Stimulated activated CD8-positive, alpha-beta memory T cell treated with anti-CD3 and anti-CD28 coated beads, Interleukin-15, amount 100 ng/mL, for 24 hours (primary cell): Measurements from ENCODE around the gene FYN.

Experiments
- DNase-seq: peaks from one replicate; pipeline ENCODE4 v3.0.0-alpha.2; 2020; ENCODE audit warnings: low read depth

FYN gene

DNA sequence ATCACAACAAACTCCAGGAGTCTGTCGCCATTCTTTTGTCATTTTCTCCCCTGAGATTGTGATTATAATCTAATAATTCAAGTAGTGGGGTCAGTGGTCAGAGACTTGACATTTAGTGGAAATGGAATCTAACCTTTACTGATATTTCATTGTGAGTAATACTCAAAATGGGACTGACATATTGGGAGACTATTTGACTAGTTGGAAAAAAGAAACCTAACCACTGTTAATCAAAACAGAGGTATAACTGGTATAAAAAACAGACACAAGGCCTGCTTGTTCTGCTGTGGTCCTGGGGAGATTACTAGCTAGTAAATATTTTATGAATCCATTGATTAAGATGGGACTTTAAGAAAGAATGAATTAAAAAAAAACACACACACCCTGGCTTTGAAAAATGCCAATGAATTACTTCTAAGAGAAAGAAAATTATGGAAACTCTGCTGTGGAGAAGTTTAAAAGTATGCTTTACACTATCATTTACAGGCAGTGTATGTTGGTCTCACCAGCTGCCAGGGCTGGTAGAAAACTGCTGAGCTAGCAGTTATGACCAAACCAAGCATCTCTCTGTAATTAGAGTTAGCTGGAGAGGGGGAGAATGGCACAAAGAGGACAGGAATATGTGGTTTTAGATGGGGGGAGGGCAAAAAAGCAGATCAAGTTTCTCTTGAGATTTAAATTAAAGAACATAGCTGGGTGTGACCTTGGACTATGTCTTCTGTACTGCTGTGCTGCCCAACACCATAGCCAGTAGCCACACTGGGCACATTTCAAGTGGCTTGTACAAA, 103.7 kb downstream of the FYN start:
- no peak for DNase-seq

DNA sequence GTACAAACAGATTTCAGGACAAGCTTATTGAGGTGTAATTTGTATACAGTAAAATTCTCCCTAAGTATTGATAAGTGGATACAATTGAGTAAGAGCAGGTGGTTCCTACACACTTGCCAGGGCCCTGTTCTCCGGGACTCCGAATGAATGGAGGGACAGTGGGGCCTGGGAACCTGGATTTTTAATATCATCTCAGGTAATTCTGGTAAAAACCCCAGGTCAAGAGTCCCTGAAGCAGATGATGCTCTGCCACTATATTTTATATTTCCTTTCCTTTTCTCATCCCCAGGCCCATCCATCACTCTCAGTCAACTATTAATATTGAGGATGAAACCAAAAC, 104.9 kb downstream of the FYN start:
- no peak for DNase-seq

DNA sequence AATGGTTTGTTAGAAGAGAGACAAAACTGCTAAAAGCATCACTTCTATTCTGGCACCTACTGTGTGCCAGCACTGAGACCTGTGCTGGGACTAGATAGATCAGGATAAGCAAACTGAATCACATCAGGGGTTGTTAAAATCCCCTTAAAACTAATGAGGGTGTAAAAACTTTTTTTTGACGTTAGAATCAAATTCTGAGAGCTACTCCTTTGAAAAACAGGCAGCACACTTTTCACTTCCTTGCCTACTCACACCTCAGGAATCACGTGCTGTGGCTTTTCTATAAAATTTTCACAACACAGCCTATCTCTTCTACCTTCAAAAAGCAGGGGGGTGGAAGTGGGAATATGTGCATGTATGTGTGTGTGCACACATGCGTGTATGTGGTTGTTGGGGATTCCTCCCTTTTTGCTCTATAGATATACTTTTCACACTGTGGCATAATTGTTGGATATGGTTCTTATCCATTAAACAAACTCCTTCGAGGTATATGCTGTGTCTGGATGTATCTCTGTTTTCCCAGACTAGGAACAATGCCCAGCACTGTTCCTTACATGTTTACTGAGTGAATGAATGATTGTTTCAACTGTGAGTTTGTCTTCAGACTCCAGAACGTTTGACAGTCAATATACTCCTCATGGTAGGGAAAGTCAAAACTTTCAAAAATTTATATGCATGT, 105.4 kb downstream of the FYN start:
- no peak for DNase-seq

DNA sequence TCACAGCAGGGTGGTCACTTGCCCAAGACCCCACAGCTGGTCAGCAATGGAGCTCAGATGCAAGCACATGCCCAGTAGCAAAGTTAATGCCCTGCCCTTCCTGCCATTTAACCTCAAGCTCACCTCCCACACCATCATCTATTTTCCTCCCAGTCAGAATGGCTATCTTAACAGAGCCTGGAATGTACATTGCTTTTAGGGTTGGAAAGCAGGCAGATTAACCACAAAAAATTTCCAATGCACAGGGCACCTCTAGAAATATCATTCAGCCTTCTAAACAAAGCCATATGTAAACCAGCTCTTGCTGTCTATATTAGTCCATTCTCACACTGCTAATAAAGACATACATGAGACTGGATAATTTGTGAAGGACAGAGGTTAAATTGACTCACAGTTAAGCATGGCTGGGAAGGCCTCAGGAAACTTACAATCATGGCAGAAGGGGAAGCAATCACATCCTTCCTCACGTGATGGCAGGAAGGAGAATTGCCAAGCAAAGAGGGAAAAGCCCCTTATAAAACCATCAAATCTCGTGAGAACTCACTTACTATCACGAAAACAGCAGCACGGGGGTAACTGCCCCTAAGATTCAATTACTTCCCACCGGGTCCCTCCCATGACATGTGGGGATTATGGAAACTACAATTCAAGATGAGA, 106.9 kb downstream of the FYN start:
- DNase-seq: no peak

DNA sequence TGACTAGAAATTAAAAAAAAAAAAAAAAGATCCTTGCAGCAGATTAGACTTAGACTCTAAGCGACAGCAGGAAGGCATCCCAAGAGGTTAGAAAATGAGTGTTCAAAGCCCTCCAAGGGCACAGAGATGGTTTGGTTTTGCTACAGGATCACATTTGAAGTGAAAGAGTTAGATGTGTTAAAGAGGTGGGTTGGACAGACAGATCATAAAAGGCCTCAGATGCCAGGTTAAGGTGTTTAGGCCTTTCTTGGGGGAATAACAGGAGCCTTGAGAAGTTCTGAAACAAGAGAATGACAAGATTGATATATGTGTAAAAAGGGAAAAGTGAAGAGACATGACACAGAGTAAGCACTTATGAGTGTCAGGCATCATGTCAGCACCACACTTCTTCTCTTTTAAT, 107.5 kb downstream of the FYN start:
- no peak for DNase-seq

DNA sequence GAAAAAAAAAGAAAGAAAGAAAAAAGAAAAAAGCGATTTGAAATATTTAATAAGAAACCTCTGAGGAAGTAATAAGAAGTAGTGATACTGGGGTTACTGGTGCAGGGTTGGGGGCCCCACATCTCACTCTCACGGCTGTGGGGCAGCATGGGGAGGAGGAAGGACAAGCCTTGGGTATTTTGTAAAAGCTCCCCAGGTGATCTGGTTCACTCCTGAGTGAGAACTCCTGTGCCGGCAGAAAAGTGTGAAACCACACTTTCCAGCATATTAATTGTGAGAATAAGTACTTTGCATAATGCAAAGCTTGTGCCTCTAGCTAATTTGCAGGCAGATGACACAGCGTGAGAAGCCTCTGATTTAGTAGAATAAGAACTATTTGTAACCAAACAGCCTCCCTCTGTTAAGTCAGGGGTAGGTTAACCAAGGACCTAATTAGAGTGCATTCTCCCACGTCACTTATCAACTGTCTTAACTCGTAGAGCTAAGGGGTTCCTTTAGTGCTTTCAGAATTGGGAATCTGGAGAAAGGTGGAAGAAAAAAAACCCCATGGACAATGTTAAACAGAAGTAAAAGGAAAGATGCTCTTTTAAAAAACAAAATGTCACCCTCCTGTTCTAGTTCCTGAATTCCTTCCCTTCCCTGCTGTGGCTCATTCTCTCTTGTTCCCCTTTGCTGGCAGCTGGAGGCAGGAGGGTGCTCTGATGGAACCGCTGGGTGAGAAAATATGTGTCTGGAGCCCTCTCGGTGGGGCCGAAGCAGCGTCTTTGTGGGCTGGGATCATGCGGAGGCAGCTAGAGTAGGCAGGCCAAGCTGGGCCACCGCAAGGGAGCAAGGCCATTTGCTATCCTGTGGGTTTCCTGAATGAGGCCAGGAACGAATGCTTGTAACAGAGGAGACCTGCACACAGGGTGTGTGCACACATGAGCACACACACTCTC, 108.7 kb downstream of the FYN start:
- DNase-seq: no peak

GRCh38 chr6:111763381-111763780, 109.9 kb downstream of the FYN start:
- no peak for DNase-seq

- no peak for DNase-seq
Measured at GRCh38 chr6:111761783-111762312, 111.4 kb downstream of the FYN start.

DNA sequence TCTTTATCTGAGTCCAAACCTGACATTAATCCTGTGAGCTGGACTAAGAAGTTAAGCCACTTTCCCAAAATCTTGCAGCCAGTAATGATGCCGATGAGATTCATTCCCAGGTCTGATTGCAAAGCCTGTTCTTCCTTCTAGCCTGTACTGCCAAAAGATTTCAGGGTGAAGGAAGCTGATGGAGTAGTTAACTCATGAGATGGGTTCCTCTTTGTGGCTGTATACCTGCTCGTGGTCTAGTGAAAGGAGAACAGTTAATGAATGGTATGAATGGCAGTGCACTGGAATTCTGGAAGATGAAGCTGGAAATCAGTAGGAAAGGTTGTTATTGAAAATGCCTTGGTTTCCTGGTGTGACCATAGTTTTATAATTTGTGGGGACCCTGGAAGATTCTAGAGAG, 112.0 kb downstream of the FYN start:
- DNase-seq: no peak

DNA sequence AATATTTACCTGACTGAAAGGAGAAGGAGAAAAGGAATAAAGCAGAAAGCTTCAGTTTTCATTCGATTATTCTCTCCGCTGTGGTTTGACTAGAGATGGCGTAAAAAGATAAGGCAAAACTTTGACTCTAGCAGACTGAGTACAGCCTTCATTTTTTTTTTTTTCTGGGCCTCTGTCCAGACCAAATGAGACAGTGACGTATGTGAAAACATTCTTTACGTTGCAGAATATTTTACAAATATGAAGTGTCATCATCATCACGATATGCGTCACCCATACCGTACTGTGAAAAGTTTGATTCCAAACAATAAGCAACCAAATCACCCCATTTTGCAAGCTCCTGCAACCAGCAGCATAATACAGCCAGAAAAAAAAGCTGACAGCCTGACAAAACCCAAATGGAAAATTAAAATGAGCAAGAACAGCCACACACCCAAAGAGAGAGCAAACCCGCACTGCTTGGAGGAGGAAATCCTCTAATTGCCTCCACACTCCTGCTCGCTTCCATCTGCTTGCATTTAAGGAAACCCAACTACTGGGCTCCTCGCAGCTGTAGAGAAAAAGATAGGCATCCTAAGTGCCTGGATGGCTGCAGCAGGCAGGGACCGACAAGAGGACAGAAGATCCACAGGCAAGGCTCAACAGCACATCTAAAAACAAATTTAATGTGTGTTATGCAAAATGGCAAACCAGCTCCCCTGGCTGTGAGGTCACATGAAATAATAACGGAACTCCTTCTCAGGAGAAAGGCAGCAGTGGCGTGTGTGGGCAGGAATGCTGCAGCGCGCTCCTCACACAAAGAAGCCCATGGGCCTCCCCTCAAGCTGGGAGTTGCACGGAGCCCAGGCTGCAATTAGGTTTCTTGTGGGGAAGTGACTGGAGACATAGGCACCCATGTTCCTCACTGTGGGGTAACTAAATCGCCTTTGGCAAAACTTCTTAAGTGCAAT, 113.1 kb downstream of the FYN start:
- no peak for DNase-seq

DNA sequence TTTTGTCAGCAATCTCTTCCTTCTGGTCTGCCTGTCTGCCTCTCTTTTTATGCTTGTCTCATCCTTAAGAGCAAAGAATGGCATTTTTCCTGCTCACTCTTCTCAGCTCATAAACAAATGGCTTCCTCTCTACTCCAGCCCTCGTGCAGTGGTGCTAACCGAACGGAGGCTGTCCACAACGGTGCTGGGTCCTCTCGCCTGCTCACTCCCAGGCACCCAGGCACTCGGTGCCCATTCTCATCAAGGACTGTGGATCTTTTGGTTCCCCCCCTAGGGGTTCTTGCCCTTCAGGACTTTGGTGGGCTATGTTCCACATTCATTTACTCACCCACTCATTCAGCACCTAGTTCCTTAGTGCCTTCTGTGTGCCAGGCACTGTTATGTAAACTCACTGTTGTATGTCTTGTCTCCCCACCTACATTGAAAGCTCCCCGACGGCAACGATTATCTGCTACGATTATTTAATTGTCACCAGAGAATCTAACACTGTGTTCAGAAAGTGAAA, 113.9 kb downstream of the FYN start:
- no peak for DNase-seq

- no peak for DNase-seq
Measured at GRCh38 chr6:111758608-111759329, 114.5 kb downstream of the FYN start.

DNA sequence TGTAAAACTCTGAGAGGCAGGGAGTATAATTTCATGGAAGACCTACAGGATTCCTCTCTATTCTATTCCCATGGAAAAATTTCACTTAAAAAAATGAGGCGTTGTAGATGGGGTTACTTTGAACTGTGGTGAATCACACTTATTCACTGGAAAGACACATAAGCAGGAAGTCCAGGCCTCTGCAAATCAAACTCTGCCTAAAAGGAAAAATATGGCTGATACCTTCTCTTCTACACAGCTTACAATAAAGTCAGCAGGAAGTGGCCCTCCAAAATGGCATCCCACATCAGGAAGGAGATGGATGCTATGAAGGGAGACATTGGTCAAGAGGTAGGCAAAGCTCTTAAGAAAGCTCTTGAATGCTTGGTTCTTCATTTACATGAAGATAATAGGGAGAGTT, 115.9 kb downstream of the FYN start:
- no peak for DNase-seq

DNA sequence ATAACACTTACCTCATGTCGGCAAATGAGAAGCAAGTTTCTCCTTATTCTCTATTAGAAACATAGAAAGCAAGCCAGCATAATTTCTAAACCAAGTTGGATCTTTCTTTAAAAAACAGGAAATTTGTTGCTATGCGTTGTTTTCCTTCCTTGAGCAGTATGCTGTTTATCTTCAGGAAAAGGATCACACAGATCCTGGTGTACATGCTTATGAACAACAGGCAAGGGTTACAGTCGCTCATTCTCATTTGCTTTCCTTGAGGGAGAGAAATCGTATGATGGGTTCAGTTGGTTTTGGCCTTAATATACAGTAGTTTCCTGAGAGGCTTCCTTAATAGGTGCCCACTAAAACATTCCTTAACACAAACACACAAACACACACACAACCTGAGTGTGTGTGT, 118.8 kb downstream of the FYN start:
- no peak for DNase-seq

GRCh38 chr6:111753573-111753972, 119.7 kb downstream of the FYN start:
- no peak for DNase-seq

DNA sequence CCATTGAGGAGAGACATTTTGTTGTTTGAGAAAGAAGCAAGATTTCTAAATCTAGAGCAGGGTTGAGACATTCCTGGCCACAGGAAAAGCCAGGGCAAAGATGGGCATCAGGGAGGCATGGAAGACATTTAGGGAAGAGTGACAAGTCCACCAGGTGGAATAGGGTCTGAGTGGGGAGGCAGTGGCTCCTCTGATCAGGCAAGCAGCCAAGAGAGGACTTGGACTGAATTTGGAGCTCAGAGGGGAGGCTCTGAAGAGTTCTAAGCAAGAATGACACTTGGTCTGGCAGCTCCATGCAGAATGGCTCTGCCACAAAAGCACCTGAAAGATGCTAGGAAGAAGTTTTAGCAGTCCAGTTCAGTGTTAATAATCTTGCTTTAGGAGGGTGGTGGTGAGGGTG, 120.8 kb downstream of the FYN start:
- DNase-seq: no peak

GRCh38 chr6:111750753-111751673, 122.2 kb downstream of the FYN start:
- DNase-seq: no peak

GRCh38 chr6:111750153-111750552, 123.1 kb downstream of the FYN start:
- DNase-seq: no peak

DNA sequence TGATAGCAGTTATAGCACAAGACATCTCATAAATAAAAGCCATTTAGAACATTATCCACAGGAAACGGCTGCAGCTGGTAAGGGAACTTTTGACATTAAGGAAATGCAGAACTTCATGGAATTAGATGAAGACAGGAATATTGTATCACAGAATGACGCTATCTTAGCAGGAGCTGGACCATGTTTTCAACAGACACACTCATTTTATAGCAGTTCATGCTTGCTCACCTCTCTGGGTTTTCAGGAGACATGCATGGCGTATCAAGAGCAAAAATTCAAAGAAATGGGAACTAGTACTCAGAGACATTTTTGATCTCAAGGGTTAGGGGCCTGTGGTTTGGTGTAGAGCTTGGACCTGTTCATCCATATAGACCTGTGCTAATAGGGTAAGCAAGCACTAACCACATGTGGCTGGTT, 125.0 kb downstream of the FYN start:
- DNase-seq: no peak
